Large intestine (tissue), 3 donors: ENCODE results near the gene ZG16. TPM values are rescaled to one million over a fixed set of nuclear protein-coding genes. Genes with fewer than 3 reads are reported as not detected.

Experiments
- DNase-seq, 2 donors: peaks; one replicate each; pipeline versions ENCODE4 v3.0.0 to v3.0.0-alpha.2; 2013
- H3K27ac ChIP-seq: one replicate; pipeline ENCODE4 v1.5.1; 2013; ENCODE audit warnings: low read length
- H3K27me3 ChIP-seq: 2 replicates; pipeline ENCODE4 v1.6.1; 2013; ENCODE audit warnings: low read length; ENCODE audit not compliant: control insufficient read depth, insufficient read depth
- H3K36me3 ChIP-seq: 2 replicates; pipeline ENCODE4 v1.6.1; 2013; ENCODE audit warnings: low read length; ENCODE audit not compliant: control insufficient read depth, insufficient read depth
- H3K4me1 ChIP-seq: one replicate; pipeline ENCODE4 v1.6.1; 2013; ENCODE audit warnings: low read length; ENCODE audit not compliant: control insufficient read depth, insufficient read depth
- H3K4me3 ChIP-seq: one replicate; pipeline ENCODE4 v1.5.1; 2013; ENCODE audit warnings: low read length
- H3K9me3 ChIP-seq: one replicate; pipeline ENCODE4 v1.6.1; 2013; ENCODE audit warnings: mild to moderate bottlenecking, low read depth, low read length, moderate library complexity; ENCODE audit not compliant: control insufficient read depth
- WGBS: methylation state at CpG from one replicate; pipeline ENCODE4 v1.1.5; 2013; ENCODE audit warnings: low lambda C conversion rate; ENCODE audit not compliant: insufficient coverage; 5-methylcytosine and 5-hydroxymethylcytosine counted together
- polyA plus RNA-seq: library from polyadenylated mRNA; unstranded; fragments of 120-200 nt; gene quantifications from one replicate; pipeline ENCODE4 v1.2.1, GENCODE V29; 2013

The ZG16 gene
- polyA plus RNA-seq, 1 donor: 2.2 TPM

GRCh38 chr16:29809031-29809747 lies 31.1 kb downstream of the ZG16 start:
- WGBS: no CpG with 5 or more reads among the region's 31 CpGs
- H3K9me3 ChIP-seq: no peaks in the 10 kb centered on the region
- peaks cover 54% of the 10 kb centered on the region for H3K4me1 ChIP-seq
- peaks cover 22% of the 10 kb centered on the region for H3K36me3 ChIP-seq
- no peak overlapping the region for H3K4me3 ChIP-seq
- peaks cover 14% of the 10 kb centered on the region for H3K27me3 ChIP-seq
- no peak for DNase-seq
- H3K27ac ChIP-seq: no peak overlapping the region

- H3K4me1 ChIP-seq: peaks cover 48% of the 10 kb centered on the region
- WGBS: no CpG with 5 or more reads among the region's 23 CpGs
- DNase-seq: peak in 1 of 2 donors; percentile 14
- peaks cover 14% of the 10 kb centered on the region for H3K27me3 ChIP-seq
- H3K36me3 ChIP-seq: peaks cover 22% of the 10 kb centered on the region
- H3K27ac ChIP-seq: peak overlapping the region; percentile 92
- H3K9me3 ChIP-seq: no peaks in the 10 kb centered on the region
- no peak overlapping the region for H3K4me3 ChIP-seq
These were observed 32.0 kb downstream of the ZG16 start for GRCh38 chr16:29809850-29810698.

GRCh38 chr16:29810699-29811169 lies 32.7 kb downstream of the ZG16 start:
- Histone ChIP-seq H3K4me1 (peaks cover 51% of the 10 kb centered on the region), H3K36me3 (peaks cover 22% of the 10 kb centered on the region), H3K4me3 (no peak overlapping the region), H3K27ac (peak overlapping the region; percentile 92), H3K27me3 (peaks cover 14% of the 10 kb centered on the region), H3K9me3 (no peaks in the 10 kb centered on the region)
- DNase-seq: peak in 1 of 2 donors; percentile 11
- 40% methylated on average over 2 of the region's 9 CpGs for WGBS

GRCh38 chr16:29811170-29811895 lies 33.3 kb downstream of the ZG16 start:
- Histone ChIP-seq H3K9me3 (no peaks in the 10 kb centered on the region), H3K4me3 (peak overlapping the region; percentile 57), H3K4me1 (peaks cover 51% of the 10 kb centered on the region), H3K27ac (peak overlapping the region; percentile 92), H3K27me3 (peaks cover 14% of the 10 kb centered on the region), H3K36me3 (peaks cover 22% of the 10 kb centered on the region)
- WGBS: no CpG with 5 or more reads among the region's 31 CpGs
- peak; percentile 93 to 95 for DNase-seq

DNA sequence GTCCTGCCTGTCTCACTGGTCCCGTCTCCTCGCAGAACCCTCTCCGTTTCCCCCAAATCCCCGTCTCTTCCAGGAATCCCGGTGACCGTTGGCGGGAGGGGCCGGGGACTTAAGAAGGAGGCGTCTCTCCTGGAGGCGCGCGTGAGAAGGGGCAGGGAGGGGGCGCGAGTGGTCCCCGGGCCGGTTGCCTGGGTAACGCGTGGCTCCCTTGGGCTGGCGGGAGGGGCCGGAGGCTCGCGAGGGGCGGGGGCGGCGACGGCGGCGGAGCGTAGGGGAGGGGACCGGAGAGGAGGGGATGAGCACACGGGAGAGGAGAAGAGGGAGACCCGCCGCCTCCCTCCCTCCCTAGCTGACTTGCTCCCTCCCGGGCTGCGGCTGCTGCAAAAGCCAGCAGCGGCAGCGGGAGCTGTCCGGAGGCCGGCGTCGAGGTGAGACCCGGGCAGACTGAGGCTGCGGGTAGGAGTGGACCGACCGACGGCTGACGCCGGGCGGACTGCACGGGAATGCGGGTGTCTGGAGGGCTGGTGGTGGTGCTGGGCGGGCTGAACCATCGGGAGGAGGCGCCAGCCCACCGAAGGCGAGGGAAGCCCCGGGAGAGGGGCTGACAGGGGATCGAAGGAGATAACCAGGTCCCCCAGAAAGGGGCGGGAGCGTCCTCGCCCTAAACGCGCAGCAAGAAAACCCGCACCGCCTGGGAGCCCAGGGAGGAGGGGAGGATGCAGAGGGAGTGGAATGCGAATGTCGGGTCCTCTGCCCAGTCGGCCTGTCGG lies 34.0 kb downstream of the ZG16 start, which contains the start of gene PRRT2:
PRRT2 (plus strand) TSS at position 298 of the 770 bp plus-strand sequence. CDS start 862 bp downstream, outside the sequence.
- peak within 1 kb of the TSS; percentile 57 for H3K4me3 ChIP-seq
- H3K4me1 ChIP-seq: peaks cover 54% of the 10 kb centered on the region

GRCh38 chr16:29812754-29813643 lies 34.9 kb downstream of the ZG16 start:
- Histone ChIP-seq H3K4me1 (peaks cover 56% of the 10 kb centered on the region), H3K36me3 (peaks cover 23% of the 10 kb centered on the region), H3K27ac (peak overlapping the region; percentile 65), H3K4me3 (peak overlapping the region; percentile 57), H3K27me3 (peaks cover 14% of the 10 kb centered on the region), H3K9me3 (no peaks in the 10 kb centered on the region)
- WGBS: no CpG with 5 or more reads among the region's 9 CpGs
- DNase-seq: no peak

More for the DNA sequence above, 34.0 kb downstream of the ZG16 start, which contains the start of gene PRRT2:
- Histone ChIP-seq H3K9me3 (no peaks in the 10 kb centered on the region), H3K27ac (peak within 1 kb of the TSS; percentile 92), H3K36me3 (peaks cover 22% of the 10 kb centered on the region), H3K27me3 (peaks cover 14% of the 10 kb centered on the region)
- peak in 1 of 2 donors; percentile 61 for DNase-seq
- no CpG with 5 or more reads among the region's 69 CpGs for WGBS

GRCh38 chr16:29813644-29814562 lies 35.8 kb downstream of the ZG16 start:
- WGBS: 100% methylated on average over 2 of the region's 24 CpGs

GRCh38 chr16:29814592-29814991 lies 36.5 kb downstream of the ZG16 start:
- H3K9me3 ChIP-seq: no peaks in the 10 kb centered on the region
- no peak for DNase-seq
- peaks cover 14% of the 10 kb centered on the region for H3K27me3 ChIP-seq
- no peak overlapping the region for H3K27ac ChIP-seq
- WGBS: no CpG with 5 or more reads among the region's 5 CpGs
- H3K36me3 ChIP-seq: peaks cover 27% of the 10 kb centered on the region
- H3K4me3 ChIP-seq: no peak overlapping the region
- H3K4me1 ChIP-seq: peaks cover 44% of the 10 kb centered on the region

More at GRCh38 chr16:29813644-29814562, 35.8 kb downstream of the ZG16 start:
- Histone ChIP-seq H3K27me3 (peaks cover 14% of the 10 kb centered on the region), H3K4me1 (peaks cover 47% of the 10 kb centered on the region), H3K9me3 (no peaks in the 10 kb centered on the region), H3K4me3 (no peak overlapping the region), H3K36me3 (peaks cover 27% of the 10 kb centered on the region), H3K27ac (no peak overlapping the region)
- DNase-seq: no peak
